Heart left ventricle (tissue), 16 donors: ENCODE measurements around the gene PDZD8. TPM values are rescaled to one million over a fixed set of nuclear protein-coding genes. Genes with fewer than 3 reads are reported as not detected.

Experiments used
- ATAC-seq, 4 donors: fragments of 200-7000 bp; cut with Tn5 transposase; one replicate each; pipeline ENCODE4 v1.9.1; 2020 to 2022; ENCODE audit warnings: moderate library complexity in 4 of 4, mild to moderate bottlenecking in 3 of 4, moderate number of reproducible peaks in 1 of 4
- DNase-seq, 5 donors: peaks; one replicate each; pipeline ENCODE4 v3.0.0-alpha.2; 2020
- H3K27ac ChIP-seq, 12 donors: fragments of 200-600 bp; sonication (generic) in 4 of 12; one replicate each; pipeline versions ENCODE4 v1.5.0 to v1.8.0; 2016 to 2022; ENCODE audit warnings: mild to moderate bottlenecking in 2 of 12
- H3K27me3 ChIP-seq, 9 donors: fragments of 200-600 bp; sonication (generic) in 2 of 9; one replicate each; pipeline versions ENCODE4 v1.5.1 to v1.8.0; 2016 to 2022; ENCODE audit warnings: mild to moderate bottlenecking in 3 of 9
- H3K36me3 ChIP-seq, 9 donors: fragments of 200-600 bp; sonication (generic) in 2 of 9; one replicate each; pipeline versions ENCODE4 v1.5.0 to v1.8.0; 2018 to 2022; ENCODE audit warnings: mild to moderate bottlenecking in 2 of 9
- H3K4me1 ChIP-seq, 12 donors: fragments of 200-600 bp; sonication (generic) in 4 of 12; one replicate each; pipeline versions ENCODE4 v1.5.0 to v1.8.0; 2016 to 2022; ENCODE audit warnings: mild to moderate bottlenecking in 3 of 12
- H3K4me3 ChIP-seq, 12 donors: fragments of 200-600 bp; sonication (generic) in 4 of 12; one replicate each; pipeline versions ENCODE4 v1.5.0 to v1.8.0; 2017 to 2022; ENCODE audit warnings: mild to moderate bottlenecking in 9 of 12, moderate library complexity in 4 of 12
- H3K9me3 ChIP-seq, 12 donors: fragments of 200-600 bp; sonication (generic) in 4 of 12; one replicate each; pipeline versions ENCODE4 v1.5.0 to v1.8.0; 2016 to 2022; ENCODE audit warnings: mild to moderate bottlenecking in 1 of 12
- POLR2A ChIP-seq, 2 donors: fragments of 450-650 bp; IDR thresholded peaks; one replicate each; pipeline ENCODE4 v1.6.1; 2017; ENCODE audit warnings: antibody characterized with exemption in 2 of 2, mild to moderate bottlenecking in 2 of 2, moderate library complexity in 2 of 2
- WGBS, 4 donors: extraction: QIAGEN DNeasy Blood & Tissue Kit in 2 of 4; methylation state at CpG; one replicate each; pipeline versions ENCODE4 v1.1.5 to v1.1.7; 2013 to 2018; 5-methylcytosine and 5-hydroxymethylcytosine counted together
- intact Hi-C, 10 donors: fragments of 100-400 bp; cut with DNase I; formaldehyde crosslinking; loops; one replicate each; pipeline versions ENCODE4 v1.11.1 to v1.14.2; 2022
- polyA plus RNA-seq, 2 donors: library from polyadenylated mRNA; stranded (reverse); fragments of 200-250 nt; gene quantifications; one replicate each; pipeline ENCODE4 v1.2.3, GENCODE V29; 2013
- total RNA-seq, 9 donors: library from RNA; depleted of rRNA in 2 of 9; stranded (reverse); fragments of >200 nt in 2 of 9; fragmentation: NEBNext Ultra II Directional in 3 of 9; extraction: Animal tissue kit (Norgen Biotek cat#: 25700) in 3 of 9; gene quantifications; one replicate each; pipeline versions ENCODE4 v1.1.0 to v1.2.4, GENCODE V29; 2016 to 2023
- TF ChIP-seq, protein P1 (sequence below), 12 donors: fragments of 200-600 bp; sonication (generic) in 4 of 12; IDR thresholded peaks; one replicate each; pipeline versions ENCODE4 v1.5.0 to v1.8.0; 2018 to 2022; ENCODE audit warnings: antibody characterized with exemption in 12 of 12, mild to moderate bottlenecking in 5 of 12
- donor health status: ischemic (EF 13 %, LVEDD 7.1; RV severe dilation, severe dysfunction).
- donor health status: healthy with polysubstance abuse.
- donor health status: DM: no; HTN: yes; CAD: no.
- donor health status: DM: no; HTN: no; CAD: no.
- donor health status: ischemic (EF 25% LVEDD 6.9; RV normal size, moderate dysfunction).
- donor health status: ischemic (EF 25% LVEDD 5.7; RV mildly dilated, moderate dysfunction).
- donor health status: healthy.
- donor health status: DM: yes; HTN: yes; CAD: no.
- donor health status: ischemic (EF 35%, LVEDD 5.7; RV mildly dilated, moderate dysfunction).
- donor health status: nonischemic (EF 11% LVEDD 7.7; RV severe dilation, severe dysfunction).
- donor health status: DM: yes; HTN: yes; CAD: no.
- donor health status: PGD.
- donor health status: ischemic (EF 29% LVEDD 5.4; RV normal size, mild dysfunction).
- donor health status: nonischemic (EF 23%, LVEDD 6.1; RV moderate dilation, normal function).

PDZD8 gene
- total and polyA plus RNA-seq, 11 donors, result 2.0 to 37.2 (median 24.1) TPM

DNA sequence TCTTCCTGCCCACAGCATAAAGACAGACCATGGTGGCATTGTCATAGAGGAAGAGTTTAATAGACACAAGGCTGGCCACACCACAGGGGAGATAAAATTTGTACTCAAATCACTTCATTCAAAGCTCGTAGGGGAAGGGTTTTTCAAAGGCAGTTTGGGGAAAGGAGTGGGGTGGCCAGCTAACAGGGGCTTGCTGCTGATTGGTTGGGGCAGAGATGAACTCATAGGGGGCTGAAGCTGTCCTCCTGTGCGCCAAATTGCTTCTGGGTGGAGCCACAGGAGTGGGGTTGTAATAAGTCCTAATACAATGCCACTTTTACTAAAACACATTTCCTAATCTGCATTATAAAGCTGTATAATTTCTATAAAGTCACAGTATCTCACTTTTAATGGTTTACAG is 22.5 kb downstream of the PDZD8 start:
- H3K4me3 ChIP-seq, result no peak overlapping the region
- peaks cover 0 to 48% (median 3%) of the 10 kb centered on the region in 12 donors for H3K4me1 ChIP-seq
- no peaks in the 10 kb centered on the region for H3K27me3 ChIP-seq
- no peak for ATAC-seq
- intact Hi-C loops, result no loop called here
- H3K36me3 ChIP-seq, result no peaks in the 10 kb centered on the region
- no peak overlapping the region for H3K27ac ChIP-seq
- WGBS, 4 donors, result 85 to 97% (median 94%) methylated on average over 2 of the region's 2 CpGs
- DNase-seq, result no peak
- TF ChIP-seq, protein P1, sequence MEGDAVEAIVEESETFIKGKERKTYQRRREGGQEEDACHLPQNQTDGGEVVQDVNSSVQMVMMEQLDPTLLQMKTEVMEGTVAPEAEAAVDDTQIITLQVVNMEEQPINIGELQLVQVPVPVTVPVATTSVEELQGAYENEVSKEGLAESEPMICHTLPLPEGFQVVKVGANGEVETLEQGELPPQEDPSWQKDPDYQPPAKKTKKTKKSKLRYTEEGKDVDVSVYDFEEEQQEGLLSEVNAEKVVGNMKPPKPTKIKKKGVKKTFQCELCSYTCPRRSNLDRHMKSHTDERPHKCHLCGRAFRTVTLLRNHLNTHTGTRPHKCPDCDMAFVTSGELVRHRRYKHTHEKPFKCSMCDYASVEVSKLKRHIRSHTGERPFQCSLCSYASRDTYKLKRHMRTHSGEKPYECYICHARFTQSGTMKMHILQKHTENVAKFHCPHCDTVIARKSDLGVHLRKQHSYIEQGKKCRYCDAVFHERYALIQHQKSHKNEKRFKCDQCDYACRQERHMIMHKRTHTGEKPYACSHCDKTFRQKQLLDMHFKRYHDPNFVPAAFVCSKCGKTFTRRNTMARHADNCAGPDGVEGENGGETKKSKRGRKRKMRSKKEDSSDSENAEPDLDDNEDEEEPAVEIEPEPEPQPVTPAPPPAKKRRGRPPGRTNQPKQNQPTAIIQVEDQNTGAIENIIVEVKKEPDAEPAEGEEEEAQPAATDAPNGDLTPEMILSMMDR (IDR thresholded peaks at IDR 0.05), result no peak
- no peak for TF ChIP-seq POLR2A (IDR thresholded peaks at IDR 0.05)
- H3K9me3 ChIP-seq, result no peaks in the 10 kb centered on the region

DNA sequence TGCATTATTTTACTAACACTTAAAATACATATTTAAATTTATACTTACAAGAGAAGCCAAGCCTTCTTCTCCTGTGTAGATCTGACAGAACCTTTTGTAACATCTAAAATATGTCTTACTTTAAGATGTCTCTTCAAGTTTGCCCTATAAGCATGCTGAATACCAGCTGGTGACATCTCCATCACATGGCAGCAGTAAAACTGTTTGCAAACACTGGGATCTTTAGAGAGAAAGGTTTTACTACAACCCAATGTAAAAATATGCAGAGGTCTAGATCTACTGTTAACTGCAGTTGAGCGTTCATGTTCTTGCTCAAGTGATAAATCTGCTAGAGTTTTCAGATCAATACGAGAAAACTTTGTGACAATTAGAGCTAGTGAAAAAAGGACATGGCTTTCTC is 23.2 kb downstream of the PDZD8 start:
- Histone ChIP-seq H3K4me1 (peaks cover 0 to 48% (median 3%) of the 10 kb centered on the region in 12 donors), H3K36me3 (no peaks in the 10 kb centered on the region), H3K4me3 (no peak overlapping the region), H3K27ac (no peak overlapping the region), H3K27me3 (no peaks in the 10 kb centered on the region), H3K9me3 (no peaks in the 10 kb centered on the region)
- TF ChIP-seq POLR2A (IDR thresholded peaks at IDR 0.05), result no peak
- TF ChIP-seq, protein P1 (IDR thresholded peaks at IDR 0.05), result no peak
- 89 to 96% (median 95%) methylated on average over 2 of the region's 2 CpGs for WGBS, 4 donors
- DNase-seq (no peak), ATAC-seq (no peak)
- intact Hi-C loops, result no loop called here

DNA sequence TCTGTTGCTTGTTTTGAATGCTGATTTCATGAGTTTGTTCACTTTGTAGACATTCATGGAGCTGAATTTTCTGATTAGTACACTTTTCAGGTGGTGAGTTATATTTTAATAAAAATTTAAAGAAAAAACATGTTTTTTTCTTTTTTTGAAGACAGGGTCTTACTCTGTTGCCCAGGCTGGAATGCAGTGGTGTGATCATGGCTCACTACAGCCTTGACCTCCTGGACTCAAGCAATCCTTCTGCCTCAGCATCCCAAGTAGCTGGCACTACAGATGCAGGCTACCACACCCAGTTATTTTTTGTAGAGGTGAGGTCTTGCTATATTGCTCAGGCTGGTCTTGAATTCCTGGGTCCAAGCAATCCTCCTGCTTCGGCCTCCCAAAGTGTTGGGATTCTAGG is 23.7 kb downstream of the PDZD8 start:
- Histone ChIP-seq H3K27me3 (no peaks in the 10 kb centered on the region), H3K9me3 (no peaks in the 10 kb centered on the region), H3K36me3 (no peaks in the 10 kb centered on the region), H3K4me3 (no peak overlapping the region), H3K27ac (peak overlapping the region in 1 of 12 donors; percentile 47), H3K4me1 (peaks cover 0 to 48% (median 3%) of the 10 kb centered on the region in 12 donors)
- 96 to 100% (median 99%) methylated on average over 1 of the region's 1 CpG for WGBS, 4 donors
- DNase-seq (no peak), ATAC-seq (no peak)
- TF ChIP-seq, protein P1 (IDR thresholded peaks at IDR 0.05), result no peak
- no peak for TF ChIP-seq POLR2A (IDR thresholded peaks at IDR 0.05)
- intact Hi-C loops, result no loop called here

DNA sequence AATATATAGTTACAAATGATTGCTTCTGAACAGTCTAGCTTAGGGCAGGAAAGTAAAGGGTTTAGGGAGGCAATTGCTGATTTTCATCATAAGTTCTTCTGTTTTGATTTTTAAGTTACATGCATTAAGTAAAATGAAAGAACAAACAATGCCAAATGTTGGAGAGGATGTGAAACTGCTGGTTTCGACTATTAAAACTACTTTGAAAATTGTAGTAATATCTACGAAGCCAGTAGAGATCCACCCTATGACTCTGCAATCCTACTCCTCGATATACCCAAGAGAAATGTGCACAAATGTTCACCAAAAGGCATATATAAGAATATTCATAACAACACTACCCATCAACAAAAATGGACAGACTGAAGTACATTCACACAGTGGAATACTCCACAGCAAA is 24.3 kb downstream of the PDZD8 start:
- 87 to 93% (median 92%) methylated on average over 3 of the region's 3 CpGs for WGBS, 4 donors
- no peak overlapping the region for H3K4me3 ChIP-seq
- no peak for ATAC-seq
- H3K27ac ChIP-seq, result peak overlapping the region in 1 of 12 donors; percentile 47
- intact Hi-C loops, result no loop called here
- no peak for TF ChIP-seq POLR2A (IDR thresholded peaks at IDR 0.05)
- TF ChIP-seq, protein P1 (IDR thresholded peaks at IDR 0.05), result no peak
- no peak for DNase-seq
- no peaks in the 10 kb centered on the region for H3K27me3 ChIP-seq
- H3K9me3 ChIP-seq, result no peaks in the 10 kb centered on the region
- H3K36me3 ChIP-seq, result no peaks in the 10 kb centered on the region
- H3K4me1 ChIP-seq, result peaks cover 0 to 48% (median 3%) of the 10 kb centered on the region in 12 donors
